Endothelial cell of umbilical vein (primary cell): ENCODE measurements around the gene NHSL2.

ENCODE experiments used
- POLR2A ChIP-seq: IDR thresholded peaks from 2 replicates; pipeline ENCODE4 v1.6.1; 2012; ENCODE audit warnings: low read depth, mild to moderate bottlenecking, control low read depth, low read length
- TF ChIP-seq, protein P1 (sequence below), 2 donors: IDR thresholded peaks; 1 replicate in 1 of 2; 2 replicates in 1 of 2; pipeline ENCODE4 v1.5.1; 2011; ENCODE audit warnings: low read length in 2 of 2, mild to moderate bottlenecking in 2 of 2, moderate library complexity in 2 of 2, control low read depth in 1 of 2, inconsistent platforms in 1 of 2, low read depth in 1 of 2; ENCODE audit not compliant: insufficient read depth in 1 of 2; ENCODE audit errors: extremely low read depth in 1 of 2

DNA sequence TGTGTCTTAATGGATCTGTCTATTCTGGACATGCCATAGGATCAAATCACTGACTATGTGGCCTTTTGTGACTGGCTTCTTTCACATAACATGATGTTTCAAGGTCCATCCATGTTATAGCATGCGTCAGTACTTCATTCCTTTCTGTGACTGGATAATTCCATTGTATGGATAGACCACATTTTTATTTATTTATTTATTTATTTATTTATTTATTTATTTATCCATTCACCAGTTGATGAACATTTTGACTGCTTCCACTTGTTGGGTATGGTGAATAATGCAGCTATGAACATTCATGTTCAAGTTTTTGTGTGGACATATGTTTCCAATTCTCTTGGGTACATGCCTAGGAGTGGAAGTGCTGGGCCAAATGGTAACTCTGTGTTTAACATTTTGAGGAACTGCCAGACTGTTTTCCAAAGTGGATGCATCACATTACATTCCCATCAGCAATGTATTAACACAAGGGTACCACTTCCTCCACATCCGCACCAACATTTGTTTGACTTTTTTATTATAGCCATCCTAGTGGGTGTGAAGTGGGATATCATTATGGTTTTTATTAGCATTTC lies 207.1 kb downstream of the NHSL2 start:
- TF ChIP-seq, protein P1, sequence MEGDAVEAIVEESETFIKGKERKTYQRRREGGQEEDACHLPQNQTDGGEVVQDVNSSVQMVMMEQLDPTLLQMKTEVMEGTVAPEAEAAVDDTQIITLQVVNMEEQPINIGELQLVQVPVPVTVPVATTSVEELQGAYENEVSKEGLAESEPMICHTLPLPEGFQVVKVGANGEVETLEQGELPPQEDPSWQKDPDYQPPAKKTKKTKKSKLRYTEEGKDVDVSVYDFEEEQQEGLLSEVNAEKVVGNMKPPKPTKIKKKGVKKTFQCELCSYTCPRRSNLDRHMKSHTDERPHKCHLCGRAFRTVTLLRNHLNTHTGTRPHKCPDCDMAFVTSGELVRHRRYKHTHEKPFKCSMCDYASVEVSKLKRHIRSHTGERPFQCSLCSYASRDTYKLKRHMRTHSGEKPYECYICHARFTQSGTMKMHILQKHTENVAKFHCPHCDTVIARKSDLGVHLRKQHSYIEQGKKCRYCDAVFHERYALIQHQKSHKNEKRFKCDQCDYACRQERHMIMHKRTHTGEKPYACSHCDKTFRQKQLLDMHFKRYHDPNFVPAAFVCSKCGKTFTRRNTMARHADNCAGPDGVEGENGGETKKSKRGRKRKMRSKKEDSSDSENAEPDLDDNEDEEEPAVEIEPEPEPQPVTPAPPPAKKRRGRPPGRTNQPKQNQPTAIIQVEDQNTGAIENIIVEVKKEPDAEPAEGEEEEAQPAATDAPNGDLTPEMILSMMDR (IDR thresholded peaks at IDR 0.05; ENCODE audit: extremely low read depth in 1 of 2, insufficient read depth in 1 of 2, low read depth in 1 of 2, low read length in 2 of 2): no peak
- no peak for TF ChIP-seq POLR2A
